Measurements from ENCODE around the gene FMN1. TPM values are rescaled to one million over a fixed set of nuclear protein-coding genes. Genes with fewer than 3 reads are reported as not detected.

The FMN1 gene
- total and polyA plus RNA-seq, 2 of the 8 experiments (the other 6 are each of a cell fraction or from before 2014, with no cell fraction given) = 0.27 to 3.7 TPM

- Histone ChIP-seq H3K23me2 (ENCODE audit: low read depth, low read length) (no peaks in the 10 kb centered on the region; the same call in 1 of the 2 replicates), H2BK12ac (ENCODE audit: low read depth, low read length) (no peak overlapping the region), H4K91ac (replicated peaks; ENCODE audit: insufficient read length, low read length) (no peak overlapping the region), H3K36me3 (ENCODE audit: control insufficient read depth in 2 of 4, insufficient read depth in 4 of 4, low read length in 3 of 4) (no peaks in the 10 kb centered on the region), H3K18ac (ENCODE audit: extremely low read depth, low read length) (no peak overlapping the region), H2BK5ac (ENCODE audit: low read depth, low read length) (no peak overlapping the region), H4K20me1 (replicated peaks in 1 of 2; ENCODE audit: control insufficient read depth in 1 of 2, insufficient read depth in 2 of 2, low read length in 2 of 2) (no peaks in the 10 kb centered on the region), H3K56ac (replicated peaks; ENCODE audit: insufficient read length, low read depth, low read length) (no peak overlapping the region), H4K8ac (ENCODE audit: extremely low read depth, insufficient read depth, low read length) (no peak overlapping the region), H2AK5ac (ENCODE audit: low read depth, low read length) (no peak overlapping the region), H2AFZ (ENCODE audit: low read length) (no peak overlapping the region), H3K4me1 (replicated peaks in 1 of 4; ENCODE audit: control insufficient read depth in 3 of 4, insufficient read depth in 4 of 4, low read length in 3 of 4) (no peaks in the 10 kb centered on the region), H3K9ac (replicated peaks in 1 of 4; ENCODE audit: extremely low read depth in 1 of 4, low read depth in 3 of 4, low read length in 3 of 4) (no peak overlapping the region), H2BK20ac (ENCODE audit: low read length) (no peak overlapping the region), H3K4me3 (ENCODE audit: extremely low read depth in 1 of 4, insufficient read depth in 2 of 4, low read depth in 3 of 4, low read length in 4 of 4) (no peak overlapping the region), H3K4ac (replicated peaks; ENCODE audit: insufficient read length, low read depth, low read length) (no peak overlapping the region), H3K23ac (ENCODE audit: insufficient read length) (no peak overlapping the region), H3K79me2 (ENCODE audit: control insufficient read depth in 1 of 2, insufficient read depth in 2 of 2, low read length in 2 of 2) (no peaks in the 10 kb centered on the region), H3K9me3 (ENCODE audit: insufficient read depth in 2 of 2, low read depth in 1 of 2, low read length in 1 of 2) (no peaks in the 10 kb centered on the region), H3K27me3 (replicated peaks in 1 of 4; ENCODE audit: control insufficient read depth in 3 of 4, extremely low read depth in 1 of 4, insufficient read depth in 3 of 4, low read length in 3 of 4) (peaks cover 0 to 1% (median 0%) of the 10 kb centered on the region in 4 experiments; a peak in 1 of 7 replicates), H2BK120ac (replicated peaks; ENCODE audit: low read depth, low read length) (no peak overlapping the region), H4K5ac (ENCODE audit: insufficient read length, low read depth, low read length) (no peak overlapping the region), H3K14ac (ENCODE audit: insufficient read length) (no peak overlapping the region), H3K4me2 (ENCODE audit: insufficient read depth in 1 of 2, low read depth in 2 of 2, low read length in 2 of 2) (no peak overlapping the region), H3K79me1 (ENCODE audit: low read depth, low read length) (no peaks in the 10 kb centered on the region), H2BK15ac (ENCODE audit: low read length) (no peak overlapping the region), H3K27ac (ENCODE audit: low read depth, low read length) (no peak overlapping the region)
- ChIA-PET CTCF (ENCODE audit: partially characterized antibody) (interaction anchor here (0.8 to 1.4 kb wide), 3 partner anchors 35 to 76 kb away, joined by 3 to 4 read pairs (median 3); no protein-coding TSS in a partner anchor), POLR2A (ENCODE audit: partially characterized antibody) (interaction anchor here (0.7 kb wide), 1 partner anchor 99 kb away, joined by 3 read pairs; no protein-coding TSS in a partner anchor)
- no peak for FAIRE-seq
- WGBS, 2 experiments (ENCODE audit: extremely low coverage in 1 of 2, insufficient coverage in 1 of 2, insufficient read length in 1 of 2, insufficient replicate concordance in 2 of 2, low coverage in 1 of 2, low lambda C conversion rate in 2 of 2, missing lambda C conversion rate in 1 of 2) = 89% methylated on average over 2 of the region's 2 CpGs; no CpG with 5 or more reads in 1 of the 2 experiments
- no peak for DNase-seq (ENCODE audit: low read depth in 1 of 2, low spot score in 2 of 2)
- TF ChIP-seq SIX5 (IDR thresholded peaks at IDR 0.05; ENCODE audit: low read depth, low read length) (no peak), SP4 (IDR thresholded peaks at IDR 0.05; ENCODE audit: low read length) (no peak), SAP30 (IDR thresholded peaks at IDR 0.05; ENCODE audit: insufficient read depth, insufficient replicate concordance, low read length) (no peak), JUN (IDR thresholded peaks at IDR 0.05; ENCODE audit: low read depth, low read length) (no peak), ZNF274 (IDR thresholded peaks at IDR 0.05; ENCODE audit: borderline replicate concordance, extremely low read depth, low read length) (no peak), CBX5 (IDR thresholded peaks at IDR 0.05; ENCODE audit: low read depth, low read length) (no peak), POU5F1 (IDR thresholded peaks at IDR 0.05; ENCODE audit: low read depth, low read length) (no peak), TBP (IDR thresholded peaks at IDR 0.05; ENCODE audit: low read depth, low read length) (no peak), RNF2 (IDR thresholded peaks at IDR 0.05; ENCODE audit: borderline replicate concordance, low read depth, low read length, missing control alignments, poor library complexity, severe bottlenecking) (no peak), RBBP5 (IDR thresholded peaks at IDR 0.05; ENCODE audit: borderline replicate concordance, low read depth, low read length) (no peak), TEAD4 (IDR thresholded peaks at IDR 0.05; ENCODE audit: low read depth, low read length) (no peak), RXRA (IDR thresholded peaks at IDR 0.05; ENCODE audit: insufficient read depth, low read depth, low read length) (no peak), SIN3A (conservative IDR thresholded peaks at IDR 0.05 in 1 of 2, IDR thresholded peaks at IDR 0.05 in 1 of 2; ENCODE audit: low read depth in 1 of 2, low read length in 2 of 2) (no peak)
- TF ChIP-seq, protein P1, sequence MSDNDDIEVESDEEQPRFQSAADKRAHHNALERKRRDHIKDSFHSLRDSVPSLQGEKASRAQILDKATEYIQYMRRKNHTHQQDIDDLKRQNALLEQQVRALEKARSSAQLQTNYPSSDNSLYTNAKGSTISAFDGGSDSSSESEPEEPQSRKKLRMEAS (IDR thresholded peaks at IDR 0.05) = no peak
Observed at GRCh38 chr15:33055962-33056361, 138.6 kb downstream of the FMN1 start.
